Stimulated activated CD8-positive, alpha-beta memory T cell treated with anti-CD3 and anti-CD28 coated beads, Interleukin-7, amount 100 ng/mL, for 48 hours (primary cell): Measurements from ENCODE around the gene POLA2.
"Not testable (repeated sequence)": the region's sequence is repeated elsewhere in the genome, so short reads cannot be mapped to it uniquely, and the experiment has no call there.

Source experiments
- DNase-seq, 2 donors: peaks; one replicate each; pipeline ENCODE4 v3.0.0-alpha.2; 2020; ENCODE audit warnings: low read depth in 1 of 2; ENCODE audit errors: extremely low read depth in 1 of 2

Gene POLA2

GRCh38 chr11:65241692-65242091 is 20.1 kb upstream of the POLA2 start:
- no peak for DNase-seq

GRCh38 chr11:65242389-65242788 is 19.4 kb upstream of the POLA2 start:
- DNase-seq, result no peak

- no peak for DNase-seq
Observed at GRCh38 chr11:65243797-65244196, 18.0 kb upstream of the POLA2 start.

GRCh38 chr11:65245046-65245445 is 16.7 kb upstream of the POLA2 start:
- DNase-seq, result not testable (repeated sequence)

- no peak for DNase-seq
Observed at GRCh38 chr11:65246506-65246905, 15.3 kb upstream of the POLA2 start.

GRCh38 chr11:65248184-65248710 is 13.5 kb upstream of the POLA2 start:
- DNase-seq, result not testable (repeated sequence)

GRCh38 chr11:65251476-65251875 is 10.3 kb upstream of the POLA2 start:
- DNase-seq, result no peak

GRCh38 chr11:65254724-65255123 is 7.0 kb upstream of the POLA2 start:
- no peak for DNase-seq

GRCh38 chr11:65258988-65259387 is 2.8 kb upstream of the POLA2 start:
- DNase-seq, result no peak

- DNase-seq, result no peak
Observed at GRCh38 chr11:65260302-65260701, 1.5 kb upstream of the POLA2 start.

GRCh38 chr11:65260756-65261590 is 789 bp upstream of the POLA2 start:
- DNase-seq, result no peak

- no peak for DNase-seq
Observed at GRCh38 chr11:65262381-65262680, 569 bp downstream of the POLA2 start.

GRCh38 chr11:65262776-65263175 is 1.0 kb downstream of the POLA2 start:
- DNase-seq, result no peak

GRCh38 chr11:65264747-65265146 is 3.0 kb downstream of the POLA2 start:
- DNase-seq, result not testable (repeated sequence)

GRCh38 chr11:65266210-65266609 is 4.4 kb downstream of the POLA2 start:
- DNase-seq, result no peak

GRCh38 chr11:65274735-65275682 is 13.2 kb downstream of the POLA2 start:
- no peak for DNase-seq

GRCh38 chr11:65275906-65276305 is 14.1 kb downstream of the POLA2 start:
- DNase-seq, result no peak

- no peak for DNase-seq
Observed at GRCh38 chr11:65277631-65278277, 16.0 kb downstream of the POLA2 start.

GRCh38 chr11:65278356-65278755 is 16.6 kb downstream of the POLA2 start:
- no peak for DNase-seq

- no peak for DNase-seq
Observed at GRCh38 chr11:65279279-65279678, 17.5 kb downstream of the POLA2 start.
